ENCODE results near the gene MZF1. TPM values are rescaled to one million over a fixed set of nuclear protein-coding genes. Genes with fewer than 3 reads are reported as not detected.

MZF1 gene
- total and polyA plus RNA-seq, 4 donors: 4.9 to 21.1 (median 8.8) TPM

GRCh38 chr19:58581227-58582141 is 8.3 kb upstream of the MZF1 start:
- DNase-seq (ENCODE audit: low spot score): peak; percentile 91
- Histone ChIP-seq H3K4me3 (ENCODE audit: low read depth in 1 of 3, low read length in 3 of 3) (no peak overlapping the region), H3K27ac (ENCODE audit: low read depth in 1 of 2, low read length in 2 of 2) (no peak overlapping the region), H3K36me3 (ENCODE audit: control insufficient read depth in 4 of 4, insufficient read depth in 3 of 4, low read depth in 1 of 4, low read length in 3 of 4) (peaks cover 0 to 17% (median 11%) of the 10 kb centered on the region in 4 donors), H3K27me3 (ENCODE audit: control insufficient read depth in 4 of 4, insufficient read depth in 4 of 4, low read length in 3 of 4) (no peaks in the 10 kb centered on the region), H3K4me1 (ENCODE audit: control insufficient read depth in 4 of 4, insufficient read depth in 4 of 4, low read length in 3 of 4) (no peaks in the 10 kb centered on the region), H3K9ac (ENCODE audit: low read depth in 1 of 2, low read length in 2 of 2) (no peak overlapping the region), H3K9me3 (ENCODE audit: control insufficient read depth in 4 of 4, low read length in 3 of 4) (no peaks in the 10 kb centered on the region)
- TF ChIP-seq, protein P1, sequence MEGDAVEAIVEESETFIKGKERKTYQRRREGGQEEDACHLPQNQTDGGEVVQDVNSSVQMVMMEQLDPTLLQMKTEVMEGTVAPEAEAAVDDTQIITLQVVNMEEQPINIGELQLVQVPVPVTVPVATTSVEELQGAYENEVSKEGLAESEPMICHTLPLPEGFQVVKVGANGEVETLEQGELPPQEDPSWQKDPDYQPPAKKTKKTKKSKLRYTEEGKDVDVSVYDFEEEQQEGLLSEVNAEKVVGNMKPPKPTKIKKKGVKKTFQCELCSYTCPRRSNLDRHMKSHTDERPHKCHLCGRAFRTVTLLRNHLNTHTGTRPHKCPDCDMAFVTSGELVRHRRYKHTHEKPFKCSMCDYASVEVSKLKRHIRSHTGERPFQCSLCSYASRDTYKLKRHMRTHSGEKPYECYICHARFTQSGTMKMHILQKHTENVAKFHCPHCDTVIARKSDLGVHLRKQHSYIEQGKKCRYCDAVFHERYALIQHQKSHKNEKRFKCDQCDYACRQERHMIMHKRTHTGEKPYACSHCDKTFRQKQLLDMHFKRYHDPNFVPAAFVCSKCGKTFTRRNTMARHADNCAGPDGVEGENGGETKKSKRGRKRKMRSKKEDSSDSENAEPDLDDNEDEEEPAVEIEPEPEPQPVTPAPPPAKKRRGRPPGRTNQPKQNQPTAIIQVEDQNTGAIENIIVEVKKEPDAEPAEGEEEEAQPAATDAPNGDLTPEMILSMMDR (IDR thresholded peaks at IDR 0.05; ENCODE audit: low read depth, low read length, missing input control): peak; percentile 72
- TF ChIP-seq HNF4G (IDR thresholded peaks at IDR 0.05) (no peak), RAD21 (IDR thresholded peaks at IDR 0.05) (peak; percentile 79 to 85)
- WGBS: 81% methylated on average over 62 of the region's 62 CpGs

DNA sequence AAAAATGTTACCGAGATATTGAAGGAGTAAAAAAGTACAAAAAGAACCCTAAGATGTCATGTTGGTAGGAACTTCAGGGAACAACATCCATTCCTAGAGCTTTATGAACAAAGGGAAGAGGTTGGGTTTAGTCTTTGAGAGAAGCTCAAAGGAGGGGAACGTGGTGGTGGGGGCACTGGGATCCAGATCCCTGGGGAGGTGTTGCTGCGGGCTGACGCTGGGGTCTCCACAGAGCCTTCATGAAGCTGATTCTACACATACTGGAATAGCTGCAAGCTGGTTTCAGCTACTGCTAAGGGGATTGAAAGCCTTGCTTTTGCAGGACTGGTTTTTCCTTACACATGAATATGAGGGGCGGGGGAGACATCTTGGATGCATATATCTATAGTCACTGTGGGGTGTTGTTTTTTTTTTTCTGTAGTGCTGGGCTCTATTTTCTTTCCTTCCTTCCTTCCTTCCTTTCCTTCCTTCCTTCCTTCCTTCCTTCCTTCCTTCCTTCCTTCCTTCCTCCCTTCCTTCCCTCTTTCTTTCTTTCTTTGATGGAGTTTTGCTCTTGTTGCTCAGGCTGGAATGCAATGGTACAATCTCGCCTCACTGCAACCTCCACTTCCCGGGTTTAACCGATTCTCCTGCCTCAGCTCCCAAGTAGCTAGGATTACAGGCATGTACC is 6.5 kb upstream of the MZF1 start:
- H3K4me3 ChIP-seq (ENCODE audit: low read depth in 1 of 3, low read length in 3 of 3): no peak overlapping the region
- H3K27ac ChIP-seq (ENCODE audit: low read depth in 1 of 2, low read length in 2 of 2): no peak overlapping the region
- no peak overlapping the region for H3K9ac ChIP-seq (ENCODE audit: low read depth in 1 of 2, low read length in 2 of 2)
- peaks cover 0 to 17% (median 11%) of the 10 kb centered on the region in 4 donors for H3K36me3 ChIP-seq (ENCODE audit: control insufficient read depth in 4 of 4, insufficient read depth in 3 of 4, low read depth in 1 of 4, low read length in 3 of 4)
- no peaks in the 10 kb centered on the region for H3K9me3 ChIP-seq (ENCODE audit: control insufficient read depth in 4 of 4, low read length in 3 of 4)
- TF ChIP-seq ATF3 (IDR thresholded peaks at IDR 0.05) (no peak), MAX (IDR thresholded peaks at IDR 0.05) (no peak), FOXA2 (IDR thresholded peaks at IDR 0.05) (no peak), HNF4A (conservative IDR thresholded peaks at IDR 0.05) (no peak), NR2F2 (IDR thresholded peaks at IDR 0.05) (no peak), FOXA1 (IDR thresholded peaks at IDR 0.05) (no peak), JUND (IDR thresholded peaks at IDR 0.05) (no peak), REST (IDR thresholded peaks at IDR 0.05) (no peak), TAF1 (conservative IDR thresholded peaks at IDR 0.05) (no peak), ZBTB33 (IDR thresholded peaks at IDR 0.05) (no peak), RAD21 (IDR thresholded peaks at IDR 0.05) (no peak), RXRA (IDR thresholded peaks at IDR 0.05) (no peak), HNF4G (IDR thresholded peaks at IDR 0.05) (no peak), YY1 (IDR thresholded peaks at IDR 0.05) (no peak), GABPA (IDR thresholded peaks at IDR 0.05 in 1 of 2, conservative IDR thresholded peaks at IDR 0.05 in 1 of 2) (no peak), SP1 (IDR thresholded peaks at IDR 0.05) (no peak), EGR1 (IDR thresholded peaks at IDR 0.05; ENCODE audit: low read depth in 2 of 2) (no peak)
- TF ChIP-seq, protein P1 (IDR thresholded peaks at IDR 0.05; ENCODE audit: low read depth, low read length, missing input control): no peak
- WGBS: 94% methylated on average over 8 of the region's 8 CpGs
- no peak for DNase-seq (ENCODE audit: low spot score)
- H3K27me3 ChIP-seq (ENCODE audit: control insufficient read depth in 4 of 4, insufficient read depth in 4 of 4, low read length in 3 of 4): no peaks in the 10 kb centered on the region
- H3K4me1 ChIP-seq (ENCODE audit: control insufficient read depth in 4 of 4, insufficient read depth in 4 of 4, low read length in 3 of 4): peaks cover 0 to 8% (median 4%) of the 10 kb centered on the region in 4 donors
